Activated naive CD4-positive, alpha-beta T cell treated with anti-CD3 and anti-CD28 coated beads for 36 hours (primary cell): ENCODE results near the gene STK10. TPM values are rescaled to one million over a fixed set of nuclear protein-coding genes. Genes with fewer than 3 reads are reported as not detected.
"Not testable (repeated sequence)": the region's sequence is repeated elsewhere in the genome, so short reads cannot be mapped to it uniquely, and the experiment has no call there.

Experiments used
- CTCF ChIA-PET: fragments of 350-600 bp; sonication (Branson Sonifier 250); formaldehyde crosslinking; loops from one replicate; lab custom pipeline; 2021; ENCODE audit warnings: antibody characterized with exemption; lab: Charles Lee
- DNase-seq: peaks from one replicate; pipeline ENCODE4 v3.0.0-alpha.2; 2020
- H3K27ac Mint-ChIP-seq: one replicate; pipeline ENCODE4 v1.8.0; 2021; ENCODE audit warnings: mild to moderate bottlenecking, mixed read lengths
- H3K27me3 Mint-ChIP-seq: one replicate; pipeline ENCODE4 v1.8.0; 2021; ENCODE audit warnings: low read depth, mixed read lengths
- H3K36me3 Mint-ChIP-seq: one replicate; pipeline ENCODE4 v1.8.0; 2021; ENCODE audit warnings: low read depth, mixed read lengths
- H3K4me1 Mint-ChIP-seq: one replicate; pipeline ENCODE4 v1.8.0; 2021; ENCODE audit warnings: low read depth, mixed read lengths
- H3K4me3 Mint-ChIP-seq: one replicate; pipeline ENCODE4 v1.8.0; 2021; ENCODE audit warnings: mild to moderate bottlenecking, moderate library complexity, mixed read lengths
- H3K9me3 Mint-ChIP-seq: one replicate; pipeline ENCODE4 v1.8.0; 2021; ENCODE audit warnings: mixed read lengths
- intact Hi-C: fragments of 100-400 bp; cut with micrococcal nuclease; formaldehyde crosslinking; loops from one replicate; pipeline ENCODE4 v1.15.1; 2023
- total RNA-seq, 2 experiments: library from RNA; stranded (reverse); gene quantifications; one replicate each; pipeline ENCODE4 v1.2.3, GENCODE V29; 2021

STK10 gene
- total RNA-seq, 2 experiments from 2014 or later, result 44.7 to 55.1 TPM

DNA sequence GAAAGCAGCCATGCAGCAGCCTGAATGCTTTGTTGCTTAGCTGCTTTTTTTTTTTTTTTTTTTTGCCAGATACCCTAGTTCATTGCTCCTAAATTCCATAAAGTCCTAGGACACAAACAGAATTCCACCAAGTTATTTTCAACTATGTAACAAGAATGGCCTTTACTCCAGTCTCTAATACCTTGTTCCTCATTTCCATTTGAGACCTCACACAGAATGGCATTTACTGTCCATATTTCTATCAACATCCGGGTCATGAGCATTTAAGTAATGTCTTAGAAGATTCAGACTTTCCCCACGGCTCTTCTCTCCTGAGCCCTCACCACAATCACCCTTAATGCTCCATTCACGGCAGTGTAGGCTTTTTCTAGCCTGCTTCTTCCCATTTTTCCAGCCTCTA is 149.9 kb downstream of the STK10 start:
- Mint-ChIP-seq H3K4me1 (peaks cover 16% of the 10 kb centered on the region), H3K36me3 (peaks cover under 1% of the 10 kb centered on the region), H3K27me3 (no peaks in the 10 kb centered on the region), H3K27ac (no peak overlapping the region), H3K9me3 (no peaks in the 10 kb centered on the region), H3K4me3 (no peak overlapping the region)
- CTCF ChIA-PET, result interaction anchor here (1.4 kb wide), 1 partner anchor 31 kb away, joined by 5 read pairs; no protein-coding TSS in a partner anchor
- DNase-seq, result no peak
- intact Hi-C loops, result loop anchor here (10.0 kb wide), 1 partner anchor 413 kb away; no protein-coding TSS in a partner anchor

DNA sequence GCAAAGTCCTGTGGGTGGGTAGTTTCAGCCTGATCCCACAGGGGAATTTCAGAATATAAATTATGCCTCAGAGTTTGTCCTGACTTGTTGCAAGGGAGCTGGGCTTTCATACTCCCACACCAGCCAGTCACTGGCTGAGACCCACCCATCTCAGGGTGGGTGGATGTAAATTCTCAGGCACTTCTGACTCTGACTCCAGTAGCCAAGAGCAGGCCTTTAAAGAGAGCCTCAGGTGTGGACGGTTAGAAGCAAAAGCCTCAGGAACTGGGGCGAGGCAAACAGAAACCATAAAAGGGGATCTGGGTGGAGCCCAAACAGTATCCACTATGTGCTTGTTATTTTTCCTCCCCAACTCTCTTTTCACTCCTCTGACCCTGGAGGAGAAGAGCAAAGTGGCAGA is 153.0 kb downstream of the STK10 start:
- H3K36me3 Mint-ChIP-seq, result peaks cover 12% of the 10 kb centered on the region
- no peak for DNase-seq
- no peak overlapping the region for H3K27ac Mint-ChIP-seq
- H3K4me3 Mint-ChIP-seq, result no peak overlapping the region
- peaks cover 6% of the 10 kb centered on the region for H3K9me3 Mint-ChIP-seq
- CTCF ChIA-PET, result interaction anchor here (2.9 kb wide), 1 partner anchor 123 kb away, joined by 17 read pairs; no protein-coding TSS in a partner anchor
- no peaks in the 10 kb centered on the region for H3K27me3 Mint-ChIP-seq
- peaks cover 13% of the 10 kb centered on the region for H3K4me1 Mint-ChIP-seq
- intact Hi-C loops, result loop anchor here (10.0 kb wide), 1 partner anchor 410 kb away; no protein-coding TSS in a partner anchor

DNA sequence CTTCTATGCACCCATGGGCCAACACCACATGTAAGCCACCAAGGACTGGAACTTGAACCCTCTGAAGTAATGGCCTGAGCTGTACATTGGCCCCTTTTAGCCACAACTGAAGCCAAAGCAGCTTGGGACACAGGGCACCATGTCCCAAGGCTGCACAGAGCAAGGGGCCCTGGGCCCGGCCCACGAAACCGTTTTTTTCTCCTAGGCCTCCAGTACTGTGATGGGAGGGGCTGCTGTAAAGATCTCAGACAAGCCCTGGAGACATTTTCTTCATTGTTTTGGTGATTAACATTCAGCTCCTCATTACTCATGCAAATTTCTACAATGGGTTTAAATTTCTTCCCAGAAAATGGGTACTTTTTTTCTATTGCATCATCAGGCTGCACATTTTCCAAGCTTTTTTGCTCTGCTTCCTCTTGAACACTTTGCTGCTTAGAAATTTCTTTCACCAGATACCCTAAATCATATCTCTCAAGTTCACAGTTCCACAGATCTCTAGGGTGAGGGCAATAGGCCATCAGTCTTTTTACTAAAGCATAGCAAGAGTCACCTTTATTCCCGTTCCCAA is 156.0 kb downstream of the STK10 start:
- Mint-ChIP-seq H3K27ac (no peak overlapping the region), H3K4me3 (no peak overlapping the region), H3K27me3 (no peaks in the 10 kb centered on the region), H3K36me3 (peaks cover 12% of the 10 kb centered on the region), H3K4me1 (peaks cover 9% of the 10 kb centered on the region), H3K9me3 (peaks cover 6% of the 10 kb centered on the region)
- intact Hi-C loops, result loop anchor here (10.0 kb wide), 1 partner anchor 407 kb away; no protein-coding TSS in a partner anchor
- CTCF ChIA-PET, result no interaction called here
- DNase-seq, result no peak

DNA sequence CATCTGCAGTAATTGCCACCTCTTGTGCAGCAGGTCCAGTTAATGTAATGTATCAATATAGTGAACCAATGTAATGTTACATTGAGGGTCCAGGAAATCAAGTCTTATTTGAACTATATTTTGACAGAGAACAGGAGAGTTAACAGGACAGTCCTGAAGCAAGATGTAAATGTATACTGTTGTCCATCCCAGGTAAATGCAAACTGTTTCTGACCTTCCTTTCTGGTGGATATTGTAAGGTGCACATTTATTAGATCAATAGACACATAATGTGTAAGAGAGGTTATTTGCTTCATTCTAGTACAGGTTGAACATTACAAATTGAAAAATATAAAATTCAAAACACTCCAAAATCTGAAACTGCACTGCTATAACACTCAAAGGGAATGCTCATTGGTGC is 158.1 kb downstream of the STK10 start:
- intact Hi-C loops, result loop anchor here (10.0 kb wide), 1 partner anchor 405 kb away; no protein-coding TSS in a partner anchor
- H3K27ac Mint-ChIP-seq, result no peak overlapping the region
- peaks cover 3% of the 10 kb centered on the region for H3K4me1 Mint-ChIP-seq
- peaks cover 12% of the 10 kb centered on the region for H3K36me3 Mint-ChIP-seq
- peaks cover 6% of the 10 kb centered on the region for H3K9me3 Mint-ChIP-seq
- CTCF ChIA-PET, result no interaction called here
- DNase-seq, result no peak
- no peak overlapping the region for H3K4me3 Mint-ChIP-seq
- H3K27me3 Mint-ChIP-seq, result no peaks in the 10 kb centered on the region

DNA sequence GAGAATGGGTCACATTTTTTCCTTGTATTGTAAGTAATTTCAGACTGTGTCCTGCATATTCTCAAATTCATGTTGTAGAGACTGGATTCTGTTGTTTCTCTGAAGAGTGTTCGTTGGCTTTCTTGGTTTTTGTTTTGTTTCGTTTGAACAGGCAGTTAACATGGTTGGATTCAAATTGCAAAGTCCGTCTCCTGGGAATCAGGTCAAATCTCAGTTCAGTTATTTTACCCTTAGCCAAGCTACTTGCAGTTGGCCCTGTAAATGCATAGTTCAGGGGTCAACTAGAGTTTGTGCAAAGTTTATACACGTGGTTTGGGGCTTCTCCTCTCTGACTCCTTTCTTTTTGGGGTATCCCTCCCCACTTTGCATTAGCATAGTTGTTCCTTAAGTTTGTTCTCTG is 159.9 kb downstream of the STK10 start:
- no peak overlapping the region for H3K27ac Mint-ChIP-seq
- DNase-seq, result no peak
- no peaks in the 10 kb centered on the region for H3K27me3 Mint-ChIP-seq
- H3K4me3 Mint-ChIP-seq, result no peak overlapping the region
- H3K4me1 Mint-ChIP-seq, result no peaks in the 10 kb centered on the region
- intact Hi-C loops, result no loop called here
- CTCF ChIA-PET, result interaction anchor here (1.1 kb wide), 1 partner anchor 12 kb away, joined by 6 read pairs; no protein-coding TSS in a partner anchor
- H3K36me3 Mint-ChIP-seq, result peaks cover 12% of the 10 kb centered on the region
- H3K9me3 Mint-ChIP-seq, result peaks cover 6% of the 10 kb centered on the region

DNA sequence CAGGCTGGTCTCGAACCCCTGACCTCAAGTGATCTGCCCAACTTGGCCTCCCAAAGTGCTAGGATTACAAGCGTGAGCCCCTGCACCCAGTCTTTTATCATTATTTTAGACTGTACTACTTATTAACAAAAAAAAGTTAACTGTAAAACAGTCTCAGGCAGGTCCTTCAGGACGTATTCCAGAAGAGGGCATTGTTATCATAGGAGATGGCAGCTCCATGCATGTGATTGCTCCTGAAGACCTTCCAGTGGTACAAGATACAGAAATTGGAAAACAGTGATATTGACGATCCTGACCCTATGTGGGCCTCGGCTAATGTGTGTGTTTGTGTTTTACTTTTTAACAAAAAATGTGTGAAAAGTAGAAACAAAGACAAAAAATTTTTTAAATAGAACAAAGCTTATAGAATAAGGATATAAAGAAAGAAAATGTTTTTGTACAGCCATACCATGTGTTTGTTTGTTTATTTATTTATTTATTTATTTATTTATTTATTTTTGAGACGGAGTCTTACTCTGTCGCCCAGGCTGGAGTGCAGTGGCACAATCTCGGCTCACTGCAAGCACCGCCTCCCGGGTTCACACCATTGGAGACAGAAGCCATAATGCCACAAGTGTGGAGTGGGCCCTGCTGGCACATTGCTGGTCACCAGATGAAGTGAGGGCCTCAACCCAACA is 167.8 kb downstream of the STK10 start:
- H3K27me3 Mint-ChIP-seq, H3K9me3 Mint-ChIP-seq, H3K4me3 Mint-ChIP-seq, H3K36me3 Mint-ChIP-seq, H3K4me1 Mint-ChIP-seq, H3K27ac Mint-ChIP-seq, intact Hi-C loops, DNase-seq: not testable (repeated sequence)
- CTCF ChIA-PET, result interaction anchor here (0.6 to 2.1 kb wide), 3 partner anchors 108 to 275 kb away, joined by 3 to 6 read pairs (median 4); no protein-coding TSS in a partner anchor

DNA sequence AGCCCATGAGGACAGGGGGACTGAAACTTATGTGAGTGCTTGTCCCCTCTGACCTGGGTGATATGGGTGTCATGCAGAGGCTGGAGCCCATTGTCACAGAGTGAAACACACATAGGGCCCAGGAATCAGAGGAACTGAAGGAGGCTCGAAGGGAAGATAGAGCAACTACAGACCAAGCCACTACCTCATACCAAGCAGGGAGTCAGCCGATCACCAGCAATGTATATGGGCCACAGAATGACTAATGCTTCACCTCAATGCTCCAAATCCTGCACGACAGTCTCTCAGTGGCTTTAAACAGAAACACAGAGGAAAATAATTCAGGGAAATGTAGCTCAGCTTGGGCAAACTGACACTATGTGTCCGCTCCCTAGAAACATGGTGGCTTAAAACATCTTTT is 172.7 kb downstream of the STK10 start:
- no peaks in the 10 kb centered on the region for H3K4me1 Mint-ChIP-seq
- CTCF ChIA-PET, result no interaction called here
- intact Hi-C loops, result no loop called here
- H3K36me3 Mint-ChIP-seq, result no peaks in the 10 kb centered on the region
- no peak overlapping the region for H3K27ac Mint-ChIP-seq
- DNase-seq, result no peak
- no peak overlapping the region for H3K4me3 Mint-ChIP-seq
- H3K27me3 Mint-ChIP-seq, result no peaks in the 10 kb centered on the region
- H3K9me3 Mint-ChIP-seq, result no peaks in the 10 kb centered on the region

DNA sequence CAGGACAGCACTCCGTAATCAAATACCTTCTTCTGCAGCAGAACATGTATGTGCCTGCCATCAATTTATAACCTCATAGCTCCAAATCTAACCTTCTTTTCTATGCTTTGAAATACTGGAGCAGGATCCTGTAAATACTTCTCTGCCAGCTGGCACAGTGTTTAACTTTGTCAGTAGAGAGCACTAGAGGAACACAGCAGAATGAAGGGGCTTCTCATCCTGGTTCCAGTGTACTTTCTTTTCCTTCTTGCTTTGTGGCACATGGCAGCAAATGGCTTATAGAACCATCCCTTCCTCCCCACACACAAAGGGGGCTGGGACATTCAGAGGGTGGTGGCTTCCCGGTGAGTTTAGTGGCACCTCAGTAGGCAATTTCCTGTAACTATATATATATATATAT is 177.7 kb downstream of the STK10 start:
- no peak overlapping the region for H3K27ac Mint-ChIP-seq
- H3K36me3 Mint-ChIP-seq, result peaks cover 4% of the 10 kb centered on the region
- H3K4me3 Mint-ChIP-seq, result no peak overlapping the region
- intact Hi-C loops, result no loop called here
- CTCF ChIA-PET, result interaction anchor here (6.3 kb wide), 1 partner anchor 98 kb away, joined by 61 read pairs; no protein-coding TSS in a partner anchor
- DNase-seq, result no peak
- H3K4me1 Mint-ChIP-seq, result peaks cover 15% of the 10 kb centered on the region
- H3K27me3 Mint-ChIP-seq, result no peaks in the 10 kb centered on the region
- H3K9me3 Mint-ChIP-seq, result no peaks in the 10 kb centered on the region

DNA sequence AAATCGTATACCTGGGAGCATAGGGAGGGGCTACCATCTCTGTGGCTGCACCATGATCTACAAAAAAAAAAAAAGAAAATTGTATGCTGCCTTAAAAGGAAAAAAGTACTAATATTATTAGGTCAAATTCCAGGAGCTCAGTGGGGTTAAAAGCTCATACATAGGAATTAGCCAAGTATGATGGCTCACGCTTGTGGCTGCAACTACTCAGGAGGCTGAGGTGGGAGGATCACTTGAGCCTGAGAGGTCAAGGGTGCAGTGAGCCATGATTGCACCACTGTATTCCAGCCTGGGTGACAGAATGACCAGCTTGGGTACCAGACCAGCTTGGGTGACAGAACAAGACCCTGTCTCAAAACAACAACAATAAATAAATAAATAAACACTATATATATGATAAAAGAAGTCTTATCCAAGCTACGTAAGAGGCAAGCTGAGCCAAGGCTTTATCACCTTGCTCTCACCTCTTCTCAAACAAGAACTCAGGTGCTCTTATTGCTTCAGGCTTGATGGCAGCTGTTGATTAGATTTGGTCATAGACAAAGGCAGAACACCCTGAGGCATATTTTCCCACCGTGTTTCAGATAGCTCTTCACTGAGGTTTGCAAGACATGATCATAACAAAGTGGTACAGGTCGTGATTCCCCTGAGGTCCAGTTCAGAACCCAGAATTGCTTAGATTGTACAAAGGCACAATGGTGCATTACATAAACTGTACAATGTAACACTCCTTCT is 178.3 kb downstream of the STK10 start:
- Mint-ChIP-seq H3K4me1 (peaks cover 20% of the 10 kb centered on the region), H3K36me3 (peaks cover 4% of the 10 kb centered on the region), H3K9me3 (no peaks in the 10 kb centered on the region), H3K4me3 (no peak overlapping the region), H3K27me3 (no peaks in the 10 kb centered on the region), H3K27ac (no peak overlapping the region)
- intact Hi-C loops, result loop anchor here (5.0 kb wide), 1 partner anchor 1677 kb away; no protein-coding TSS in a partner anchor
- CTCF ChIA-PET, result interaction anchor here (6.3 kb wide), 1 partner anchor 98 kb away, joined by 61 read pairs; no protein-coding TSS in a partner anchor
- DNase-seq, result no peak

DNA sequence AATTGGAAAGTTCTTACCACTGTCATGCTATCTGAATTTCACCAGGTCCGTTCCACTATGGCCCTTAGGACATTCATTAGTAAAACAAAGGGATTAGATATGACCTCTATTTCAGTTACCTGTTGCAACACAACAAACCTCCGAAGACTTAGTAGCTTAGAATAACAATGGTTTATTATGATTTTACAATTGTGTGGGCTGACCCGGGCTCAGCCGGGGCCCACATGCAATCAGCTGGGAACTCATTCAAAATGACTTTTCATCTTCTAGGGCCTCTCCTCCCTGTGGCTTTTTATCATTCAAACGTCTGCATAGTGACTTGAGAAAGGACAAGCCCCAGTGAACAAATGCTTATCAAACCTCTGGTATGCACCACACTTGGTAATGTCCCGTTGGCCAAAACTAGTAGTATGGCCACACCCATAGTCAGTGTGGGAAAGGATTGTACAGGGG is 179.3 kb downstream of the STK10 start:
- H3K9me3 Mint-ChIP-seq, result no peaks in the 10 kb centered on the region
- intact Hi-C loops, result loop anchor here (5.0 kb wide), 1 partner anchor 1676 kb away; no protein-coding TSS in a partner anchor
- no peaks in the 10 kb centered on the region for H3K27me3 Mint-ChIP-seq
- H3K4me3 Mint-ChIP-seq, result no peak overlapping the region
- peaks cover 25% of the 10 kb centered on the region for H3K4me1 Mint-ChIP-seq
- CTCF ChIA-PET, result interaction anchor here (0.9 to 6.3 kb wide), 2 partner anchors 34 to 97 kb away, joined by 3 to 61 read pairs; no protein-coding TSS in a partner anchor
- no peak overlapping the region for H3K27ac Mint-ChIP-seq
- peaks cover 4% of the 10 kb centered on the region for H3K36me3 Mint-ChIP-seq
- DNase-seq, result no peak

DNA sequence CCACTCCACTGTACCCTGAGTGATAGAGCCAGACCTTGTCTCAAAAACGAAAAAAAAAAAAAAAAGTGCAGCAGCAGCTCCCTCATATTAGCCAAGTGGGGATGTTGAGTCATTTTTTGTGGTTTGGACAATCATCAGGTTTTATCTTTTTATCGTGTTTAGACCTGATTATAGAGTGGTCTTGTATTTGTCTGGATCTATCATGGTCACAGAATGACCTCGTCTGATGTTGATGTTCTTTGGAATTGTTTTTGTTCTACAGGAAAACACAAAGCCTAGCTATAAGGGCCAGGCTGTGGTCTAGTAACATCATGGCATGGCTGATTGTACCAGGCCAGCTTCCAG is 179.9 kb downstream of the STK10 start:
- Mint-ChIP-seq H3K27ac (no peak overlapping the region), H3K4me1 (peaks cover 31% of the 10 kb centered on the region), H3K9me3 (no peaks in the 10 kb centered on the region), H3K36me3 (peaks cover 6% of the 10 kb centered on the region), H3K4me3 (peak overlapping the region; percentile 96), H3K27me3 (no peaks in the 10 kb centered on the region)
- intact Hi-C loops, result loop anchor here (5.0 kb wide), 1 partner anchor 1676 kb away; no protein-coding TSS in a partner anchor
- no peak for DNase-seq
- CTCF ChIA-PET, result interaction anchor here (0.5 to 6.3 kb wide), 11 partner anchors 29 to 590 kb away, joined by 3 to 61 read pairs (median 4); partner anchors contain the start of gene STK10
